HG03045 (cell line): ENCODE results near the gene LRP3.
"Not testable (repeated sequence)": the region's sequence is repeated elsewhere in the genome, so short reads cannot be mapped to it uniquely, and the experiment has no call there.

ENCODE experiments used
- ATAC-seq: cut with Tn5 transposase; IDR thresholded peaks from one replicate; pipeline ENCODE4 v1.9.1; 2021; ENCODE audit warnings: mild to moderate bottlenecking, moderate library complexity; ENCODE audit not compliant: unreplicated experiment

Gene LRP3, protein sequence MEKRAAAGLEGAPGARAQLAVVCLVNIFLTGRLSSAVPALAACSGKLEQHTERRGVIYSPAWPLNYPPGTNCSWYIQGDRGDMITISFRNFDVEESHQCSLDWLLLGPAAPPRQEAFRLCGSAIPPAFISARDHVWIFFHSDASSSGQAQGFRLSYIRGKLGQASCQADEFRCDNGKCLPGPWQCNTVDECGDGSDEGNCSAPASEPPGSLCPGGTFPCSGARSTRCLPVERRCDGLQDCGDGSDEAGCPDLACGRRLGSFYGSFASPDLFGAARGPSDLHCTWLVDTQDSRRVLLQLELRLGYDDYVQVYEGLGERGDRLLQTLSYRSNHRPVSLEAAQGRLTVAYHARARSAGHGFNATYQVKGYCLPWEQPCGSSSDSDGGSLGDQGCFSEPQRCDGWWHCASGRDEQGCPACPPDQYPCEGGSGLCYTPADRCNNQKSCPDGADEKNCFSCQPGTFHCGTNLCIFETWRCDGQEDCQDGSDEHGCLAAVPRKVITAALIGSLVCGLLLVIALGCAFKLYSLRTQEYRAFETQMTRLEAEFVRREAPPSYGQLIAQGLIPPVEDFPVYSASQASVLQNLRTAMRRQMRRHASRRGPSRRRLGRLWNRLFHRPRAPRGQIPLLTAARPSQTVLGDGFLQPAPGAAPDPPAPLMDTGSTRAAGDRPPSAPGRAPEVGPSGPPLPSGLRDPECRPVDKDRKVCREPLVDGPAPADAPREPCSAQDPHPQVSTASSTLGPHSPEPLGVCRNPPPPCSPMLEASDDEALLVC

DNA sequence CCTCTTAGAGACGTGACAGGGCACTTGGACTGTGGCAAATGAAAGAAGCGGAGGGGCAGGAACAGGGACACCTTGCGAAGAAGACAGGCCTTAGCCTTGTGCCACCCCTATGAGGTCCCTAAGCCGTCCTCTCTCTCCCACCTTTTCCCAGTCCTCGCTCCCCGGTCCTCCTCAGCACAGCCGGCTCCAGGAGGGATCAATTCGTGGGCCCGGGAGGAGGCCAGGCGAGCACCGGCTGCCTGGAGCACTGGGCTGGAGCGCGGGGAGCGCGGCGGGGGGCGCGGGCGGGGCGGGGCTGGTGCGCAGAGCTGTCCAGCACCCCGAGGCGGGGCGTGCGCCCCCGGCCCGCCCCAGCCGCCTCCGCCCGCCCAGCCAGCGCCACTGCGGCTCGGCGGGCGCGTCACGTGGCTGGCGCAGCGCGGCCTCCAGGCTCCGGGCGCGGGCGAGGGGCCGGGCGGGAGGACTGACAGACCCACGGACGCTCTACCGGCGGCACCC is at the start of gene LRP3:
TSS of gene LRP3 (plus strand) at position 466 of the 498 bp plus-strand sequence. CDS start 456 bp downstream, outside the sequence.
- ATAC-seq: no peak

DNA sequence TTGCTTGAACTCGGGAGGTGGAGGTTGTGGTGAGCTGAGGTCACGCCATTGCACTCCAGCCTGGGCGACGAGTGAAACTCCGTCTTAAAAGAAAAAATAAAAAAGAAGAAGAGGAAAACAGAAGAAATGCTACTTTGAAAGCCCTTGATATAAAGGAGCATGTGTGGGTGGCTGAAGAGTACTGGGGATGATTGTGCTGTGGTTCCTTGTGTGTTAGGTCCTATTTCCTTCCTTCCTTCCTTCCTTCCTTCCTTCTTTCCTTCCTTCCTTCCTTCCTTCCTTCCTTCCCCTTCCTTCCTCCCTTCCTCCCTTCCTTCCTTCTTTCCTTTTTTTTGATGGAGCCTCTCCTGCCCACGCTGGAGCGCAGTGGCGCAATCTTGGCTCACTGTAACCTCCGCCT is 47.9 kb upstream of the LRP3 start:
- ATAC-seq: no peak

DNA sequence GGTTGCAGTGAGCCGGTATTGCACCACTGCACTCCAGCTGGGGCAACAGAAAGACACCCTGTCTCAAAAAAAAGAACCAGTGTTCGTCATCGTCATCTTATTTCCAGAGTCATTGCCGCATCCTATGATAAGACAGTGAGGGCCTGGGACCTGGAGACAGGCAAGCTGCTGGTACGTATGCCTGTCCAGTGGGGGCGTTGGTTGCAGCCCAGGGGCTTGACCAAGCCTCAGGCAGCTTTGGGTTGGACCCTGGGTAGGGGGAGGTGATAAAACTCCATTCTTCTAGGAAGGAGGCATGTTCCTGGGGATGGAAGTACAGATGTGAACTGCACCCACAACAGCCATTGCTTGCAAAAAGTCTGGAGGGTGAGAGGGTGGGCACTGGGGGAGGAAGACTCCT is 46.6 kb upstream of the LRP3 start:
- ATAC-seq: no peak

DNA sequence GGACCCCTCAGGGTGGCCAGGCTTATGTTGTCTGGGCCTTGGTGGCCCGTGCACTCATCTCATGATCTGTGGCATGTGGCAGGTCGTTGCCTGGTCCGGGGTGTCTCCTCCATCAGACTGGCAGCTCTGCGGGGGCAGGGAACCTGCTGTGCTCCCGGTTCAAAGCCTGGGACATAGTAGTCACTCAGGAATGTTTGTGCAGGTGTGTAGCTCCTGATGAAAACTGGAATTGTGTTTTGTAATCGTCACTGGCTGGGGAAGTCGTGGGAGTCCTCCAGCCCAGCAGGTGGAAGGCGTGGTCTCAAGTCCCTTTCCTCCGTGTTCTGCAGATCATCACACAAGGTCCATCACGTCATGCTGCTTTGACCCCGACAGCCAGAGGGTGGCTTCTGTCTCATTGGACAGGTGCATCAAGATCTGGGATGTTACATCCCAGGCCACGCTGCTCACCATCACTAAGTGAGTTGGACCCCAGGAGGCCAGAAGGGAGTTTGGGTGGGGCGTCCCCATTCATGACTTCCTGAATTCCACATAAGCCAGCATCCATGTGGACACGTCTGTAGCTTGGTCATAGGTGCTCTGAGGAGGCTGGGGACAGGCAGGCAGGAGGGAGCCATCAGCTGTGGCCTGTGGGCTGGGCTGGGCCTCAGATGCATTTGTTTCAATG is 43.1 kb upstream of the LRP3 start:
- no peak for ATAC-seq

DNA sequence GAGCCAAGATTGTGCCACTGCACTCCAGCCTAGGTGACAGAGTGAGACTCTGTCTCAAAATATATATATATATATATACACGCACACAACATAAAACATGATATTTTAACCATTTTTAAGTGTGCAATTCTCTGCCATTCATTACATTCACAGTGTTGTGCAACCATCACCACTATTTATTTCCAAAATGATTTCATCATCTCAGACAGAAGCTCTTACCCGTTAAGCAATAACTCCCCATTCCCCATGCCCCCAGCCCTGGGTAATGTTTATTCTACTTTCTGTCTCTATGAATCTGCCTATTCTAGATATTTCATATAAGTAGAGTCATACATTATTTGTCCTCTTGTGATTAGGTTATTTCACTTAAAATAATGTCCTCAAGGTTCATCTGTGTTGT is 42.0 kb upstream of the LRP3 start:
- no peak for ATAC-seq

DNA sequence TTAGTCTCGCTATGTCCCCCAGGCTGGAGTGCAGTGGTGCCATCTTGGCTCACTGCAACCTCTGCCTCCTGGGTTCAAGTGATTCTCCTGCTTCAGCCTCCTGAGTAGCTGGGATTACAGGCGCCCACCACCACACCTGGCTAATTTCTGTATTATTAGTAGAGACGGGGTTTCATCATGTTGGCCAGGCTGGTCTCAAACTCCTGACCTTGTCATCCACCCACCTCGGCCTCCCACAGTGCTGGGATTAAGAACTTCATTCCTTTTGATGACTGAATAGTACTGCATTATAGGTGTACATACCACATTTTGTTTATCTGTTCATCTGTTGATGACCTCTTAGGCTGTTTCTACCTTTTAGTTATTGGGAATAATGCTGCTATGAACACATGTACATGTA is 41.5 kb upstream of the LRP3 start:
- ATAC-seq: not testable (repeated sequence)

DNA sequence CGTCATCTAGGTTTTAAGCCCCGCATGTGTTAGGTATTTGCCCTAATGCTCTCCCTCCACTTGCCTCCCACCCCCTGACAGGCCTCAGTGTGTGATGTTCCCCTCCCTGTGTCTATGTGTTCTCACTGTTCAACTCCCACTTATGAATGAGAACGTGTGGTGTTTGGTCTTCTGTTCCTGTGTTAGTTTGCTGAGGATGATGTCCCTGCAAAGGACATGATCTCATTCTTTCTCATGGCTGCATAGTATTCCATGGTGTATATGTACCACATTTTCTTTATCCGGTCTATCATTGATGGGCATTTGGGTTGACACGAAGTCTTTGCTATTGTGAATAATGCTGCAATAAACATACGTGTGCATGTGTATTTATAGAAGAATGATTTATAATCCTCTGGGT is 39.8 kb upstream of the LRP3 start:
- not testable (repeated sequence) for ATAC-seq

DNA sequence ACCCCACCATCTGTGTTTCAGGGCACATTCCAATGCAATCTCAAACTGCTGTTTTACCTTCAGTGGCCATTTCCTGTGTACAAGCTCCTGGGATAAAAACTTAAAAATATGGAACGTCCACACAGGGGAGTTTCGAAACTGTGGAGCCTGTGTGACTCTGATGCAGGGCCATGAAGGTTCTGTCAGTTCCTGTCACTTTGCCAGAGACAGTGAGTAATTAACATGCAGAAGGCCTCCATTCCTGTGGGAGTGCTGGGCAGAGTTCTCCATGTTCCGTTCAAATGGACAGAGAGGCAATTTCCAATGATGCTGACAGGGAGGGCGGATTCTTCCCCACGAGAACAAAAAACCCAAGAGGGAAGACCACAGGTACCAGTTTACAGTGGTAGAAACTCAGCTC is 37.8 kb upstream of the LRP3 start:
- ATAC-seq: no peak

DNA sequence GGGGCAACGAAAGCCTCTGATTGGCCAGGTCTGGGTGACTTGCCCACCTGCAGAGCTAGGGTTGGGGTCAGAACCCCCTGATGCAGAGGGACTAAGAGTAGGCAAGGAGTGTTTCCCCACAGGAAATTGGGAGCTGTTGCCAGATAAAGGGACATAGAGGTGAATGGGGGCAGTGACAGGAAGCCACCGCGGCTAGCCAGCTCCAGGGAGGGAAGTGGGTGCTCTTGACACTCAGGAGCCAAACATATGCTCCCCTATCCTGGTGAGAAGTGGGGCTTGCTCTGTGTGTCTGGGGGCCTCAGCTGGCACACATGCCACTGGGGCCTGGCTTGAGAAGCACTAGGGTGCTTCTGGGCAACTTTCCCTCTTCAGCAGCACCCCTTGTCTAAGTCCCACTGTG is 36.2 kb upstream of the LRP3 start:
- ATAC-seq: no peak

DNA sequence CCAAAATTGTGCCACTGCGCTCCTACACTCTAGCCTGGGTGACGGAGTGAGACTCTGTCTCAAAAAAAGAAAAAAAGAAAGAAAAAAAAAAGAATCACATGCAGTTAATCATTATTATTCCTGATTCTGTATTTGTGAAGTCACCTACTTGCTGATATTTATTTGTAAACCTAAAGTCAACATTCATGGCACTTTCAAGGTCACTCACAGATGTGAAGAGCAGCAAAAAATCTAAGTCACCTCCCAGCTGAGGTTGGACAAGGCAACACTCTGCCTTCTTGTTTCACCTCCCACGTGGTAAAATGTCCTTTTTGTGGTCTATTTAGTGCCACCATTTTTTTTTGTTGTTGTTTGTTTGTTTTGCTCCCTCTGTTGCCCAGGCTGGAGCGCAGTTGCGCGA is 35.8 kb upstream of the LRP3 start:
- no peak for ATAC-seq

DNA sequence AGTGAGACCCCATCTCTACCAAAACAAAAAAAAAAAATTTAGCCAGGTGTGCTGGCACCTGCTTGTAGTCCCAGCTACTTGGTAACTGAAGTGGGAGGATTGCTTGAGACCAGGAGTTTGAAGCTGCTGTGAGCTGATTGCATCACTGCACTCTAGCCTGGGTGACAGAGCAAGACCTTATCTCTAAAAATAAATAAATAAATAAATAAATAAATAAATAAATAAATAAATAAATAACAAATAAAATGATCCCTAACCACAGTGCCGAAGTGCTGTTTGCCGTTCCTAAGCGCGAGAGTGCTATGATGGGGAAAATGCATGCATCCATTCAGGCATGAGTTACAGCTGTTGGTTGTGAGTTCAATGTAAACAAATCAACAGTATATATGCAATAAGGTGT is 35.0 kb upstream of the LRP3 start:
- ATAC-seq: no peak

DNA sequence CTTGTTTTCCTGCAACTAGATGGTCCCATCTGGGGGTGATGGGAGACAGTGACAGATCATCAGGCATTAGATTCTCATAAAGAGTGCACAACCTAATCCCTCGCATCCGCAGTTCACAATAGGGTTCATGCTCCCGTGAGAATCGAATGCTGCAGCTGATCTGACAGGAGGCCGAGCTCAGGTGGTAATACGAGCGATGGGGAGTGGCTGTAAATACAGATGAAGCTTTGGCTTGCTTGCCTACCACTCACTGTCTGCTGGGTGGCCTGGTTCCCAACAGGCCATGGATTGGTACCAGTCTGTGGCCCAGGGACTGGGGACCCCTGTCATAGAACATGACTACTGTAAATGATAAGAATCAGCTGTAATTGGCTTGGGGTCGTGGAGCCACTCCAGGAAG is 34.2 kb upstream of the LRP3 start:
- no peak for ATAC-seq

DNA sequence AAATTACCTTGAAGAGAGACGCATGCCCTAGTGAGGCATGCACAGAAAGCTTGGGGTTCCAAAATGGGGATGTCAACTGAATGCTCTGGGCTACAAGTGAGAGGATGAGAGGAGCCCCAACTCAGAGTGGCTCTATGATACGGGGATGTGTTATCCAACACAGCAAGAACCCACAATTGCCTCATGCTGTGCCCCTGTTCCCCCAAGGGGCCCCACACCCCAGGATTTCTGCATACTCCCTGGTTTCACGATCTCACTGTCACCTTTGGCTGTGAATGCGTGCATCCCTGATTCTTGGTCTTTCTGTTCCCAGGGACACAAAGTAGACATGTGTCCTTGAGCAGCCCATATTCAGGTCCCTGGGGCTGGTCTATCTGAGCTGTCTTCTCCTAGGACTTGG is 32.9 kb upstream of the LRP3 start:
- ATAC-seq: no peak

DNA sequence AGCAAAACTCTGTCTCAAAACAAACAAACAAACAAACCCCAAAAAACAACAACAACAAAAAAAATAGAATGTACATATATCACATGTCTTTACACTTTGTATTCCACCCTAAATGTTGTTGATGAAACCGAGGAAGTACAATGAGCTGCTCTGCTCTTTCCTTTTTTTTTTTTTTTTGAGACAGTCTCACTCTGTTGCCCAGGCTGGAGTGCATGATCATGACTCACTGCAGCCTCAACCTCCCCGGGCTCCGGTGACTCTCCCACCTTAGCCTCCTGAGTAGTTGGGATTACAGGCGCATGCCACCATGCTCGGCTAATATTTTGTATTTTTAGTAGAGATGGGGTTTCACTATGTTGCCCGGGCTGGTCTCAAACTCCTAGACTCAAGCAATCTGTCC is 30.6 kb upstream of the LRP3 start:
- ATAC-seq: no peak

DNA sequence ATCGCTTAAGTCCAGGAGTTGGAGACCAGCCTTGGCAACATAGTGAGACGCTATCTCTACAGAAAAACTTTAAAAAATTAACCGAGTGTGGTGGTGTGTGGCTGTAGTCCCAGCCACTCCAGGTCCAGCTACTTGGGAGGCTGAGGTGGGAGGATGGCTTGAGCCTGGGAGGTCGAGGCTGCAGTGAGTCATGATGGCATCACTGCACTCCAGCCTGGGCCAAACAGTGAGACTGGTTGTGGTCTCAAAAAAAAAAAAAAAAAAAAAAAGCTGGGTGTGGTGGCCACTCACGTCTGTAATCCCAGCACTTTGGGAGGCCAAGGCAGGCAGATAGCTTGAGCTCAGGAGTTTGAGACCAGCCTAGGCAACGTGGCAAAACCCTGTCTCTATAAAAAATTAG is 28.1 kb upstream of the LRP3 start:
- ATAC-seq: not testable (repeated sequence)

DNA sequence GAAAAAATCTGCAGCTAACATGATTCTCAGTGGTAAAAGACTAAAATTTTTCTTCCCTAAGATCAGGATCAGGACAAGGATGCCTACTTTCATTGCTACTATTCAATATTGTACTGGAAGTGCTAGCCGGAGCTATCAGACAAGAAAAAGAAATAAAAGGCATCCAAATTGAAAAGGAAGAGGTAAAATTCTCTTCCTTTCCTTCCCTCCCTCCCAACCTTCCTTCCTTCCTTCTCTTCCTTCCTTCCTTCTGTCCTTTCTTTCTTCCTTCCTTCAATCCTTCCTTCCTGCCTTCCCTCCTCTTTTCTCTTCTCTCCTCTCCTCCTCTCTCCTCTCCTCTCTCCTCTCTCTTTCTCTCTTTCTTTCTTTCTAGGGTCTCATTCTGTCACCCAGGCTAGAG is 26.7 kb upstream of the LRP3 start:
- no peak for ATAC-seq

DNA sequence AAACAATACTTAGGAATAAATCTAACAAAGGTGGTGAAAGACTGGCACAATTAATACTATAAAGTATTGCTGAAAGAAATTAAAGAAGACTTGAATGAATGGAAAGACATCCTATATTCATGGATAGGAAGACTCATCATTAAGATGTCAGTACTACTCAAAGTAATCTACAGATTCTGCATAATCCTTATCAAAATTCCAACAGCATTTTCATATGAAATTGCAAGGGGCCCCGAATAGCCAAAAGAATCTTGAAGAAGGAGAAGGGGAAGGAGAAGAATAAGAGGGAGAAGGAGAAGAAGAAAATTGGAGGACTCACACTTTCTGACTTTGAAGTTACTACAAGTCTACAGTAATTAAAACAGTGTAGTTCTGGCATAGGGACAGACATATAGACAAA is 25.6 kb upstream of the LRP3 start:
- no peak for ATAC-seq

DNA sequence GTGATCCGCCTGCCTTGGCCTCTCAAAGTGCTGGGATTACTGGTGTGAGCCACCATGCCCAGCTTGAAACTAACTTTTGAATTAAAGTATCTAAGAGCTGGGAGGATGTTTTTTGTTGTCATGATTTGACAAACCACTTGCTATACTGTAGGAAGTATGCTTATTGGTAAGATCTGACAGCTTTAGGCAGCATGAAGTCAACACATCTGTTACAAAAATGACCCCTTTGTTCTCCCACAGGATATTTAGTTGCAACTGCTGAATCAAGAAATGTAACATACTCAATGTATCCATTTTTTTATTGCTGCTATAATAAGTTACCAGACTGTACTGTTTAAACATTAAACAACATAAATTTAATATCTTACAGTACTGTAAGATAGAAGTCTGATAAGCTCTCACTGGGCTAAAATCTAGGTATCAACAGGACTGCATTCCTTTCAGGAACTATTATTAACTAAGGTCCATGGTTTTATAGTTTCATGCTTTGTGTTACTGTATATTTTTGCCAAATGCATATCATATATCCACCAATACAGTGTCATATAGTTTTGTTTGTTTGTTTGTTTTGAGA is 22.8 kb upstream of the LRP3 start:
- ATAC-seq: no peak

DNA sequence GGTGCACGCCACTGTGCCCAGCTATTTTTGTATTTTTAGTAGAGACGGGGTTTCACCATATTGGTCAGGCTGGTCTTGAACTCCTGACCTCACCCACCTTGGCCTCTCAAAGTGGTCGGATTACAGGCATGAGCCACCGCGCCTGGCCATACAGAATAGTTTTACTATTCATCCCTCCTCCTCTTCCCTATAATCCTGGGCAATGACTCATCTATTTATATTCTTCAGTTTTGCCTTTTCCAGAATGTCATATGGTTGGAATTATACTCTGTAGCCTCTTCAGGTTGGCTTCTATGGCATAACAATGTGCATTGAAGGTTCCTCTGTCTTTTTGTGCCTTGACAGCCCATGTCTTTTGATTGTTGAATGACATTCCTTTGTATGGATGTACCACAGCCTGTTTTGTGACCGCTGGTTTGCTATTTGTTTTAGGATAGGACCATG is 22.2 kb upstream of the LRP3 start:
- no peak for ATAC-seq

DNA sequence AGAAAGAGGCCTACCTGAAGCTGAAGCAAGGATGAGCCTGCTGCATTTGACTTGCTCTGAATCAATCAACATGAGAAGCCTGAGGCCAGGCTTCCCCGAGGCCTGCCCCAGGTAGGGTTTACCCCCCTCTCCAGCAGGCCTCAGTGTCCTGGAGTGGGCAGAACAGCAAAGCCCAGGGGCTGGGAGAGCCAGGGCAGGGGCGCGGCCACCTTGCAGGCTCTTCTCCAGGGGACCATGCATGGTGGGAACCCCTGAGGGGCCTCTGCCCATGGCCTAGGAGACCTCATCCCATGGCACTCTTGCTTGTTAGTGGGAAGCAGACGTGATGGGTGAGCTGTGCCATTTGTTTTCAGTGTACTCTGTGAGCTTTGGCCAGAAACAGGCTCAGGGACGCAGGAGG is 19.9 kb upstream of the LRP3 start:
- ATAC-seq: no peak

DNA sequence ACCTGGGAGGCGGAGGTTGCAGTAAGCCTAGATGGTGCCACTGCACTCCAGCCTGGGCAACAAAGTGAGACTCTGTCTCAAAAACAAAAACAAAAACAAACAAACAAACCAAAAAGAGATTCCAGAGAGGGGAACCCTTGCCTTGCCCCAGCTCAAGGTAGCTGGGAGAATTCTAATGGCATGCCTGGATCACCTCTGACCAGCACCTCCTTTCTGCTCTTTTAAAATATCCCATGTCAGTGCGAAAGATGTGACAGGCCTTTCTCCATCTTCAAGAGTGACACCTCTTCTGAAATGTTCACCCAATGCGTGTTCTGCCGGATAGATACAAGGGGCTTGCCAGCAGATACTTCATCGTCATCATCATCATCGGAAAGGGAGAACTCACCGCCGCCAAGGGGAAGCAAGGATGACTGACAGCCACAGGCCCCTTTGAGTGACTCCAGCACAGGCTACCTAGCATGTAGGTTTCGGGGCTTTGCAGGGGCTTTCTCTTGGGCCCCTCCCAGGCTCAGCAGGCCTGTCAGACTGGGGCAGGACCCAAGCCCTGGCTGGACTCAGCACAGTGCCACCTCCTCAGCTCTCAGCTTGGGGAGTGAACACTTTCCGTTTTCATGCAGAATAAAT is 18.9 kb upstream of the LRP3 start:
- no peak for ATAC-seq
